Heart right ventricle (tissue), 16 donors: ENCODE measurements around the gene CCDC18. TPM values are rescaled to one million over a fixed set of nuclear protein-coding genes. Genes with fewer than 3 reads are reported as not detected.
"Not testable (repeated sequence)": the region's sequence is repeated elsewhere in the genome, so short reads cannot be mapped to it uniquely, and the experiment has no call there.

Source experiments
- ATAC-seq, 8 donors: fragments of 200-7000 bp; cut with Tn5 transposase; one replicate each; pipeline ENCODE4 v1.9.1; 2020; ENCODE audit warnings: mild to moderate bottlenecking in 8 of 8, moderate library complexity in 8 of 8, moderate number of reproducible peaks in 1 of 8
- DNase-seq, 2 donors: peaks; one replicate each; pipeline ENCODE4 v3.0.0-alpha.2; 2020
- H3K27ac ChIP-seq, 10 donors: fragments of 200-600 bp; sonication (generic) in 2 of 10; one replicate each; pipeline versions ENCODE4 v1.5.0 to v1.8.0; 2020 to 2022; ENCODE audit warnings: mild to moderate bottlenecking in 3 of 10
- H3K27me3 ChIP-seq, 7 donors: fragments of 200-600 bp; one replicate each; pipeline ENCODE4 v1.8.0; 2021 to 2022; ENCODE audit warnings: mild to moderate bottlenecking in 2 of 7
- H3K36me3 ChIP-seq, 9 donors: fragments of 200-600 bp; sonication (generic) in 1 of 9; one replicate each; pipeline versions ENCODE4 v1.5.0 to v1.8.0; 2020 to 2022; ENCODE audit warnings: mild to moderate bottlenecking in 2 of 9
- H3K4me1 ChIP-seq, 9 donors: fragments of 200-600 bp; sonication (generic) in 1 of 9; one replicate each; pipeline versions ENCODE4 v1.5.0 to v1.8.0; 2020 to 2022; ENCODE audit warnings: mild to moderate bottlenecking in 4 of 9
- H3K4me3 ChIP-seq, 10 donors: fragments of 200-600 bp; sonication (generic) in 2 of 10; one replicate each; pipeline versions ENCODE4 v1.5.0 to v1.8.0; 2020 to 2022; ENCODE audit warnings: mild to moderate bottlenecking in 7 of 10, moderate library complexity in 2 of 10
- H3K9me3 ChIP-seq, 11 donors: fragments of 200-600 bp in 10 of 11; sonication (generic) in 2 of 11; one replicate each; pipeline versions ENCODE4 v1.5.0 to v1.8.0; 2013 to 2022; ENCODE audit warnings: mild to moderate bottlenecking in 2 of 11, control low read depth in 1 of 11, moderate library complexity in 1 of 11
- CTCF ChIP-seq, 9 donors: fragments of 200-600 bp; sonication (generic) in 2 of 9; IDR thresholded peaks; one replicate each; pipeline versions ENCODE4 v1.5.0 to v1.8.0; 2021 to 2022; ENCODE audit warnings: antibody characterized with exemption in 9 of 9, mild to moderate bottlenecking in 5 of 9, moderate library complexity in 1 of 9
- WGBS, 2 donors: extraction: QIAGEN DNeasy Blood & Tissue Kit; methylation state at CpG; one replicate each; pipeline ENCODE4 v1.1.7; 2013; ENCODE audit warnings: inconsistent platforms in 1 of 2; 5-methylcytosine and 5-hydroxymethylcytosine counted together
- intact Hi-C, 10 donors: fragments of 100-400 bp; cut with DNase I; formaldehyde crosslinking; loops; one replicate each; pipeline versions ENCODE4 v1.11.1 to v1.14.2; 2022
- polyA plus RNA-seq, 2 donors: library from polyadenylated mRNA; stranded (reverse); fragments of 200-250 nt; gene quantifications; one replicate each; pipeline ENCODE4 v1.2.3, GENCODE V29; 2013
- total RNA-seq, 10 donors: library from RNA; stranded (reverse); fragmentation: NEBNext Ultra II Directional in 3 of 10; extraction: Animal tissue kit (Norgen Biotek cat#: 25700) in 3 of 10; gene quantifications; one replicate each; pipeline versions ENCODE4 v1.2.1 to v1.2.4, GENCODE V29; 2021 to 2023
- donor health status: Arrhythmogenic right ventricular cardiomyopathy.
- donor health status: ischemic (EF 13 %, LVEDD 7.1; RV severe dilation, severe dysfunction).
- donor health status: healthy with polysubstance abuse.
- donor health status: DM: no; HTN: yes; CAD: no.
- donor health status: DM: no; HTN: no; CAD: no.
- donor health status: ischemic (EF 25% LVEDD 6.9; RV normal size, moderate dysfunction).
- donor health status: ischemic (EF 25% LVEDD 5.7; RV mildly dilated, moderate dysfunction).
- donor health status: healthy.
- donor health status: DM: yes; HTN: yes; CAD: no.
- donor health status: Ischemic cardiomyopathy.
- donor health status: ischemic (EF 35%, LVEDD 5.7; RV mildly dilated, moderate dysfunction).
- donor health status: nonischemic (EF 11% LVEDD 7.7; RV severe dilation, severe dysfunction).
- donor health status: DM: yes; HTN: yes; CAD: no.
- donor health status: PGD.
- donor health status: ischemic (EF 29% LVEDD 5.4; RV normal size, mild dysfunction).
- donor health status: nonischemic (EF 23%, LVEDD 6.1; RV moderate dilation, normal function).

The CCDC18 gene
- total and polyA plus RNA-seq, 12 donors: 1.4 to 6.8 (median 3.0) TPM

GRCh38 chr1:93152835-93153234 is 27.7 kb upstream of the CCDC18 start:
- no peak for DNase-seq
- no peaks in the 10 kb centered on the region for H3K27me3 ChIP-seq
- no peak overlapping the region for H3K4me3 ChIP-seq
- H3K9me3 ChIP-seq: no peaks in the 10 kb centered on the region
- no peak for TF ChIP-seq CTCF (IDR thresholded peaks at IDR 0.05)
- H3K27ac ChIP-seq: no peak overlapping the region
- H3K36me3 ChIP-seq: peaks cover 0 to 100% (median 34%) of the 10 kb centered on the region in 9 donors
- peaks cover 0 to 4% (median 0%) of the 10 kb centered on the region in 9 donors for H3K4me1 ChIP-seq
- ATAC-seq: no peak
- intact Hi-C loops: no loop called here
- 89 to 93% methylated on average over 2 of the region's 2 CpGs for WGBS, 2 donors

GRCh38 chr1:93154898-93155297 is 25.6 kb upstream of the CCDC18 start:
- DNase-seq (no peak), ATAC-seq (no peak)
- no peak for TF ChIP-seq CTCF (IDR thresholded peaks at IDR 0.05)
- peaks cover 0 to 100% (median 43%) of the 10 kb centered on the region in 9 donors for H3K36me3 ChIP-seq
- no peak overlapping the region for H3K4me3 ChIP-seq
- intact Hi-C loops: no loop called here
- H3K4me1 ChIP-seq: peaks cover 0 to 3% (median 0%) of the 10 kb centered on the region in 9 donors
- no peaks in the 10 kb centered on the region for H3K27me3 ChIP-seq
- no peaks in the 10 kb centered on the region for H3K9me3 ChIP-seq
- H3K27ac ChIP-seq: no peak overlapping the region

- Histone ChIP-seq H3K27me3 (no peaks in the 10 kb centered on the region), H3K9me3 (no peaks in the 10 kb centered on the region), H3K4me3 (no peak overlapping the region), H3K27ac (no peak overlapping the region), H3K36me3 (peaks cover 0 to 100% (median 45%) of the 10 kb centered on the region in 9 donors), H3K4me1 (peaks cover 0 to 3% (median 0%) of the 10 kb centered on the region in 9 donors)
- no peak for TF ChIP-seq CTCF (IDR thresholded peaks at IDR 0.05)
- intact Hi-C loops: no loop called here
- no peak for DNase-seq
- 67 to 71% methylated on average over 3 of the region's 3 CpGs for WGBS, 2 donors
- ATAC-seq: no peak
Measured at GRCh38 chr1:93155335-93155734, 25.2 kb upstream of the CCDC18 start.

GRCh38 chr1:93159337-93159736 is 21.2 kb upstream of the CCDC18 start:
- Histone ChIP-seq H3K27ac (no peak overlapping the region), H3K4me3 (no peak overlapping the region), H3K4me1 (peaks cover 0 to 11% (median 6%) of the 10 kb centered on the region in 9 donors), H3K36me3 (peaks cover 0 to 62% (median 36%) of the 10 kb centered on the region in 9 donors), H3K27me3 (no peaks in the 10 kb centered on the region), H3K9me3 (no peaks in the 10 kb centered on the region)
- intact Hi-C loops: no loop called here
- 85 to 88% methylated on average over 2 of the region's 2 CpGs for WGBS, 2 donors
- no peak for TF ChIP-seq CTCF (IDR thresholded peaks at IDR 0.05)
- ATAC-seq (no peak), DNase-seq (no peak)

- H3K27me3 ChIP-seq, DNase-seq, ATAC-seq, H3K27ac ChIP-seq, intact Hi-C loops, H3K4me3 ChIP-seq: not testable (repeated sequence)
- 96% methylated on average over 8 of the region's 8 CpGs for WGBS, 2 donors
- H3K9me3 ChIP-seq: peaks cover 0 to 25% (median 2%) of the 10 kb centered on the region in 11 donors
- peaks cover 0 to 22% (median 15%) of the 10 kb centered on the region in 9 donors for H3K36me3 ChIP-seq
- peaks cover 0 to 18% (median 8%) of the 10 kb centered on the region in 9 donors for H3K4me1 ChIP-seq
Measured at GRCh38 chr1:93163314-93163713, 17.2 kb upstream of the CCDC18 start.
